ENCODE data around the gene FLOT1. TPM values are rescaled to one million over a fixed set of nuclear protein-coding genes. Genes with fewer than 3 reads are reported as not detected.

FLOT1 gene
- total and polyA plus RNA-seq, 2 of the 13 experiments (the other 11 are each of a cell fraction or from before 2014, with no cell fraction given) = 82.3 to 130 TPM

DNA sequence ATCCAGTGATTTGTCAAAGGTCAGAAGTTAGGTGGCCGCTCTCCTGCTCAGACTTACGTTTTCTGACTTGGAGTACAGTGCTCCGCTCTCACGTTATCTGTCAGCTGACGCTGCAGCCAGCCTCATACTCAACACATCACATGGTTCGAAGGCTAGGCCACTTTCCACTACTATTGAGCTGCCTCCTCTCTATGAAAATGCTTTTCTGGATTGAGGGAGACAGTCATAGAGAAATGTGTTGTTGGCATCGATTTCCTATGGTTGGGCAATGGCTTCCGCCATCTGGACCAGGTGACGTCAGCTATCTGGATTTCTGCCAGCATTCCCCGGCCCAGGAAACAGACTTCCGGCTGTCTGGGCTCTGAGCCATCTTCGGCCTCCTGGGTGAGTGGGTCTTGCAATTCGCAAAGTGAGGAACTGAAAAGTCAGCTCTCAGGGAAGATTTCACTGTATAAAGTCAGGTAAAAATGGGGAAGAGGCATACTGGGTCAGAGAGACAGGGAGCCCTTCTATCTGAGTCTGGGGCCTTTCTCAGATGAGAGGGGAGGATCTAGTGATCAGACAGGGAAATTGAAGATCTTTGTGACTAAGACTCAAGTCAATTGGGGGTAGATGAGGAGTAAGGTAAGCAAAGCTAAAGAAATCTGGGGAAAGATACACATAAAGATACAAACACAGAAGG lies 39.4 kb upstream of the FLOT1 start (continued):
- TF ChIP-seq CREB1 (IDR thresholded peaks at IDR 0.05) = peak; percentile 99
- peak; percentile 97 for TF ChIP-seq CREB1 (CRISPR knock-in tag; IDR thresholded peaks at IDR 0.05)
- TF ChIP-seq, protein P1, sequence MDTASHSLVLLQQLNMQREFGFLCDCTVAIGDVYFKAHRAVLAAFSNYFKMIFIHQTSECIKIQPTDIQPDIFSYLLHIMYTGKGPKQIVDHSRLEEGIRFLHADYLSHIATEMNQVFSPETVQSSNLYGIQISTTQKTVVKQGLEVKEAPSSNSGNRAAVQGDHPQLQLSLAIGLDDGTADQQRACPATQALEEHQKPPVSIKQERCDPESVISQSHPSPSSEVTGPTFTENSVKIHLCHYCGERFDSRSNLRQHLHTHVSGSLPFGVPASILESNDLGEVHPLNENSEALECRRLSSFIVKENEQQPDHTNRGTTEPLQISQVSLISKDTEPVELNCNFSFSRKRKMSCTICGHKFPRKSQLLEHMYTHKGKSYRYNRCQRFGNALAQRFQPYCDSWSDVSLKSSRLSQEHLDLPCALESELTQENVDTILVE (CRISPR knock-in tag; IDR thresholded peaks at IDR 0.05) = peak; percentile 83; the same call in 1 of the 2 replicates
- TF ChIP-seq ZNF766 (CRISPR knock-in tag; IDR thresholded peaks at IDR 0.05; ENCODE audit: borderline replicate concordance) = peak; percentile 88; the same call in 1 of the 2 replicates
- peak; percentile 23; the same call in 1 of the 2 replicates for TF ChIP-seq RFXANK (CRISPR knock-in tag; IDR thresholded peaks at IDR 0.05)
- TF ChIP-seq, protein P2, sequence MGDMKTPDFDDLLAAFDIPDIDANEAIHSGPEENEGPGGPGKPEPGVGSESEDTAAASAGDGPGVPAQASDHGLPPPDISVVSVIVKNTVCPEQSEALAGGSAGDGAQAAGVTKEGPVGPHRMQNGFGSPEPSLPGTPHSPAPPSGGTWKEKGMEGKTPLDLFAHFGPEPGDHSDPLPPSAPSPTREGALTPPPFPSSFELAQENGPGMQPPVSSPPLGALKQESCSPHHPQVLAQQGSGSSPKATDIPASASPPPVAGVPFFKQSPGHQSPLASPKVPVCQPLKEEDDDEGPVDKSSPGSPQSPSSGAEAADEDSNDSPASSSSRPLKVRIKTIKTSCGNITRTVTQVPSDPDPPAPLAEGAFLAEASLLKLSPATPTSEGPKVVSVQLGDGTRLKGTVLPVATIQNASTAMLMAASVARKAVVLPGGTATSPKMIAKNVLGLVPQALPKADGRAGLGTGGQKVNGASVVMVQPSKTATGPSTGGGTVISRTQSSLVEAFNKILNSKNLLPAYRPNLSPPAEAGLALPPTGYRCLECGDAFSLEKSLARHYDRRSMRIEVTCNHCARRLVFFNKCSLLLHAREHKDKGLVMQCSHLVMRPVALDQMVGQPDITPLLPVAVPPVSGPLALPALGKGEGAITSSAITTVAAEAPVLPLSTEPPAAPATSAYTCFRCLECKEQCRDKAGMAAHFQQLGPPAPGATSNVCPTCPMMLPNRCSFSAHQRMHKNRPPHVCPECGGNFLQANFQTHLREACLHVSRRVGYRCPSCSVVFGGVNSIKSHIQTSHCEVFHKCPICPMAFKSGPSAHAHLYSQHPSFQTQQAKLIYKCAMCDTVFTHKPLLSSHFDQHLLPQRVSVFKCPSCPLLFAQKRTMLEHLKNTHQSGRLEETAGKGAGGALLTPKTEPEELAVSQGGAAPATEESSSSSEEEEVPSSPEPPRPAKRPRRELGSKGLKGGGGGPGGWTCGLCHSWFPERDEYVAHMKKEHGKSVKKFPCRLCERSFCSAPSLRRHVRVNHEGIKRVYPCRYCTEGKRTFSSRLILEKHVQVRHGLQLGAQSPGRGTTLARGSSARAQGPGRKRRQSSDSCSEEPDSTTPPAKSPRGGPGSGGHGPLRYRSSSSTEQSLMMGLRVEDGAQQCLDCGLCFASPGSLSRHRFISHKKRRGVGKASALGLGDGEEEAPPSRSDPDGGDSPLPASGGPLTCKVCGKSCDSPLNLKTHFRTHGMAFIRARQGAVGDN (CRISPR knock-in tag; IDR thresholded peaks at IDR 0.05) = peak; percentile 89
- TF ChIP-seq ZSCAN31 (CRISPR knock-in tag; IDR thresholded peaks at IDR 0.05; ENCODE audit: low read depth) = peak; percentile 98
- TF ChIP-seq SMARCC2 (IDR thresholded peaks at IDR 0.05) = no peak
- TF ChIP-seq ZNF530 (CRISPR knock-in tag; IDR thresholded peaks at IDR 0.05; ENCODE audit: low read depth) = no peak
- no peak for TF ChIP-seq JARID2 (CRISPR knock-in tag; IDR thresholded peaks at IDR 0.05; ENCODE audit: insufficient replicate concordance)
- TF ChIP-seq, protein P3, sequence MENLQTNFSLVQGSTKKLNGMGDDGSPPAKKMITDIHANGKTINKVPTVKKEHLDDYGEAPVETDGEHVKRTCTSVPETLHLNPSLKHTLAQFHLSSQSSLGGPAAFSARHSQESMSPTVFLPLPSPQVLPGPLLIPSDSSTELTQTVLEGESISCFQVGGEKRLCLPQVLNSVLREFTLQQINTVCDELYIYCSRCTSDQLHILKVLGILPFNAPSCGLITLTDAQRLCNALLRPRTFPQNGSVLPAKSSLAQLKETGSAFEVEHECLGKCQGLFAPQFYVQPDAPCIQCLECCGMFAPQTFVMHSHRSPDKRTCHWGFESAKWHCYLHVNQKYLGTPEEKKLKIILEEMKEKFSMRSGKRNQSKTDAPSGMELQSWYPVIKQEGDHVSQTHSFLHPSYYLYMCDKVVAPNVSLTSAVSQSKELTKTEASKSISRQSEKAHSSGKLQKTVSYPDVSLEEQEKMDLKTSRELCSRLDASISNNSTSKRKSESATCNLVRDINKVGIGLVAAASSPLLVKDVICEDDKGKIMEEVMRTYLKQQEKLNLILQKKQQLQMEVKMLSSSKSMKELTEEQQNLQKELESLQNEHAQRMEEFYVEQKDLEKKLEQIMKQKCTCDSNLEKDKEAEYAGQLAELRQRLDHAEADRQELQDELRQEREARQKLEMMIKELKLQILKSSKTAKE (CRISPR knock-in tag; IDR thresholded peaks at IDR 0.05; ENCODE audit: borderline replicate concordance) = peak; percentile 90
- TF ChIP-seq, protein P4, sequence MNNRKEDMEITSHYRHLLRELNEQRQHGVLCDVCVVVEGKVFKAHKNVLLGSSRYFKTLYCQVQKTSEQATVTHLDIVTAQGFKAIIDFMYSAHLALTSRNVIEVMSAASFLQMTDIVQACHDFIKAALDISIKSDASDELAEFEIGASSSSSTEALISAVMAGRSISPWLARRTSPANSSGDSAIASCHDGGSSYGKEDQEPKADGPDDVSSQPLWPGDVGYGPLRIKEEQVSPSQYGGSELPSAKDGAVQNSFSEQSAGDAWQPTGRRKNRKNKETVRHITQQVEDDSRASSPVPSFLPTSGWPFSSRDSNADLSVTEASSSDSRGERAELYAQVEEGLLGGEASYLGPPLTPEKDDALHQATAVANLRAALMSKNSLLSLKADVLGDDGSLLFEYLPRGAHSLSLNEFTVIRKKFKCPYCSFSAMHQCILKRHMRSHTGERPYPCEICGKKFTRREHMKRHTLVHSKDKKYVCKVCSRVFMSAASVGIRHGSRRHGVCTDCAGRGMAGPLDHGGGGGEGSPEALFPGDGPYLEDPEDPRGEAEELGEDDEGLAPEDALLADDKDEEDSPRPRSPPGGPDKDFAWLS (CRISPR knock-in tag; IDR thresholded peaks at IDR 0.05; ENCODE audit: borderline replicate concordance) = no peak
- TF ChIP-seq, protein P5, sequence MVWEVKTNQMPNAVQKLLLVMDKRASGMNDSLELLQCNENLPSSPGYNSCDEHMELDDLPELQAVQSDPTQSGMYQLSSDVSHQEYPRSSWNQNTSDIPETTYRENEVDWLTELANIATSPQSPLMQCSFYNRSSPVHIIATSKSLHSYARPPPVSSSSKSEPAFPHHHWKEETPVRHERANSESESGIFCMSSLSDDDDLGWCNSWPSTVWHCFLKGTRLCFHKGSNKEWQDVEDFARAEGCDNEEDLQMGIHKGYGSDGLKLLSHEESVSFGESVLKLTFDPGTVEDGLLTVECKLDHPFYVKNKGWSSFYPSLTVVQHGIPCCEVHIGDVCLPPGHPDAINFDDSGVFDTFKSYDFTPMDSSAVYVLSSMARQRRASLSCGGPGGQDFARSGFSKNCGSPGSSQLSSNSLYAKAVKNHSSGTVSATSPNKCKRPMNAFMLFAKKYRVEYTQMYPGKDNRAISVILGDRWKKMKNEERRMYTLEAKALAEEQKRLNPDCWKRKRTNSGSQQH (CRISPR knock-in tag; IDR thresholded peaks at IDR 0.05; ENCODE audit: low read depth) = peak; percentile 66
- peak; percentile 74 for TF ChIP-seq BORCS8-MEF2B (CRISPR knock-in tag; IDR thresholded peaks at IDR 0.05)
- TF ChIP-seq, protein P6, sequence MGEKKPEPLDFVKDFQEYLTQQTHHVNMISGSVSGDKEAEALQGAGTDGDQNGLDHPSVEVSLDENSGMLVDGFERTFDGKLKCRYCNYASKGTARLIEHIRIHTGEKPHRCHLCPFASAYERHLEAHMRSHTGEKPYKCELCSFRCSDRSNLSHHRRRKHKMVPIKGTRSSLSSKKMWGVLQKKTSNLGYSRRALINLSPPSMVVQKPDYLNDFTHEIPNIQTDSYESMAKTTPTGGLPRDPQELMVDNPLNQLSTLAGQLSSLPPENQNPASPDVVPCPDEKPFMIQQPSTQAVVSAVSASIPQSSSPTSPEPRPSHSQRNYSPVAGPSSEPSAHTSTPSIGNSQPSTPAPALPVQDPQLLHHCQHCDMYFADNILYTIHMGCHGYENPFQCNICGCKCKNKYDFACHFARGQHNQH (CRISPR knock-in tag; IDR thresholded peaks at IDR 0.05) = peak; percentile 91
- TF ChIP-seq KAT8 (CRISPR knock-in tag; IDR thresholded peaks at IDR 0.05) = peak; percentile 90
- peak; percentile 90; the same call in 1 of the 2 replicates for TF ChIP-seq ZNF44 (CRISPR knock-in tag; IDR thresholded peaks at IDR 0.05)
